HepG2 (cell line): Measurements from ENCODE around the gene ZNF792. TPM values are rescaled to one million over a fixed set of nuclear protein-coding genes. Genes with fewer than 3 reads are reported as not detected.

ENCODE experiments used
- ADNP ChIP-seq: sonication (generic); formaldehyde crosslinking; IDR thresholded peaks from 2 replicates; pipeline ENCODE4 v1.4.0; 2020; ENCODE audit warnings: missing genetic modification reagents
- AGO1 ChIP-seq: fragments of 200-400 bp; formaldehyde crosslinking; IDR thresholded peaks from 2 replicates; pipeline ENCODE4 v1.6.1; 2017; ENCODE audit warnings: mild to moderate bottlenecking, low read depth, low read length, moderate library complexity; ENCODE audit not compliant: poor library complexity, severe bottlenecking
- KLF9 ChIP-seq: IDR thresholded peaks from 2 replicates; pipeline ENCODE4 v1.6.1; 2016; ENCODE audit warnings: low read depth
- MTA3 ChIP-seq: sonication (generic); formaldehyde crosslinking; IDR thresholded peaks from 2 replicates; pipeline ENCODE4 v1.4.0; 2020; ENCODE audit warnings: missing genetic modification reagents
- MXD4 ChIP-seq: IDR thresholded peaks from 2 replicates; pipeline ENCODE4 v1.6.1; 2016; ENCODE audit warnings: mild to moderate bottlenecking, missing biosample characterization, missing genetic modification reagents
- NCOA1 ChIP-seq: sonication (generic); formaldehyde crosslinking; IDR thresholded peaks from 2 replicates; pipeline ENCODE4 v1.9.0; 2021; ENCODE audit warnings: missing genetic modification reagents
- NCOA2 ChIP-seq: sonication (generic); formaldehyde crosslinking; IDR thresholded peaks from 2 replicates; pipeline ENCODE4 v1.8.0; 2022; ENCODE audit warnings: inconsistent platforms
- NR2C2 ChIP-seq: sonication (generic); formaldehyde crosslinking; IDR thresholded peaks from 2 replicates; pipeline ENCODE4 v1.4.0; 2020; ENCODE audit warnings: missing genetic modification reagents, mild to moderate bottlenecking, moderate library complexity, borderline replicate concordance
- PRDM4 ChIP-seq: sonication (generic); formaldehyde crosslinking; IDR thresholded peaks from 2 replicates; pipeline ENCODE4 v1.9.0; 2021; ENCODE audit warnings: missing genetic modification reagents, borderline replicate concordance
- PTBP1 ChIP-seq: fragments of 200-400 bp; formaldehyde crosslinking; IDR thresholded peaks from 2 replicates; pipeline ENCODE4 v1.6.1; 2018; ENCODE audit warnings: low read length, low read depth; ENCODE audit not compliant: poor library complexity, severe bottlenecking
- RARG ChIP-seq: sonication (generic); formaldehyde crosslinking; IDR thresholded peaks from 2 replicates; pipeline ENCODE4 v1.4.0; 2020; ENCODE audit warnings: low read depth, mild to moderate bottlenecking, missing genetic modification reagents
- SP4 ChIP-seq: sonication (generic); formaldehyde crosslinking; IDR thresholded peaks from 2 replicates; pipeline ENCODE4 v1.8.1; 2023; ENCODE audit warnings: mild to moderate bottlenecking, missing genetic modification reagents
- STAG1 ChIP-seq: sonication (generic); formaldehyde crosslinking; IDR thresholded peaks from 2 replicates; pipeline ENCODE4 v1.4.0; 2020; ENCODE audit warnings: missing genetic modification reagents
- TBL1XR1 ChIP-seq: fragments of 150-350 bp; IDR thresholded peaks from 2 replicates; pipeline ENCODE4 v1.6.1; 2014; ENCODE audit warnings: borderline replicate concordance, low read length; ENCODE audit not compliant: partially characterized antibody
- ZHX2 ChIP-seq, 2 experiments: sonication (generic) in 1 of 2; formaldehyde crosslinking in 1 of 2; IDR thresholded peaks; 2 replicates each; pipeline versions ENCODE4 v1.6.1 to v1.9.0; 2014 to 2022; ENCODE audit warnings: antibody characterized with exemption in 1 of 2, borderline replicate concordance in 1 of 2, inconsistent platforms in 1 of 2, low read depth in 1 of 2, missing genetic modification reagents in 1 of 2
- ZNF350 ChIP-seq: sonication (generic); formaldehyde crosslinking; IDR thresholded peaks from 2 replicates; pipeline ENCODE4 v1.4.0; 2020; ENCODE audit warnings: mild to moderate bottlenecking, low read depth, missing genetic modification reagents, borderline replicate concordance
- ZNF354B ChIP-seq: sonication (generic); formaldehyde crosslinking; IDR thresholded peaks from 2 replicates; pipeline ENCODE4 v1.8.0; 2022; ENCODE audit warnings: mild to moderate bottlenecking, missing genetic modification reagents
- ZNF44 ChIP-seq: sonication (generic); formaldehyde crosslinking; IDR thresholded peaks from 2 replicates; pipeline ENCODE4 v1.5.1; 2020; ENCODE audit warnings: mild to moderate bottlenecking, missing genetic modification reagents
- ZNF547 ChIP-seq: sonication (generic); formaldehyde crosslinking; IDR thresholded peaks from 2 replicates; pipeline ENCODE4 v1.5.1; 2020; ENCODE audit warnings: mild to moderate bottlenecking, missing genetic modification reagents
- ZNF740 ChIP-seq: sonication (generic); formaldehyde crosslinking; IDR thresholded peaks from 2 replicates; pipeline ENCODE4 v1.4.0; 2020; ENCODE audit warnings: missing genetic modification reagents
- polyA plus RNA-seq, 8 experiments: library from polyadenylated mRNA; depleted of rRNA in 3 of 8; stranded (reverse) in 7 of 8; unstranded in 1 of 8; fragments of >200 nt; fragmentation: Illumina TruSeq in 4 of 8; extraction: Trizol in 4 of 8; gene quantifications; 2 replicates each; pipeline versions ENCODE4 v1.2.1 to v1.2.3, GENCODE V29; 2011 to 2016; ENCODE audit warnings: low read depth in 4 of 8, missing spikeins in 1 of 8, mixed read lengths in 1 of 8; ENCODE audit not compliant: insufficient read depth in 1 of 8
- total RNA-seq, 5 experiments: library from RNA; depleted of rRNA; stranded (reverse); fragments of >200 nt; fragmentation: Illumina TruSeq; extraction: Trizol; gene quantifications; 2 replicates each; pipeline ENCODE4 v1.2.3, GENCODE V29; 2016; ENCODE audit warnings: low read depth in 1 of 5
- TF ChIP-seq, protein P1 (sequence below): IDR thresholded peaks from 2 replicates; pipeline ENCODE4 v1.6.1; 2016; ENCODE audit warnings: missing genetic modification reagents, missing compliant biosample characterization

The ZNF792 gene
- total and polyA plus RNA-seq, 2 of the 13 experiments (the other 11 are each of a cell fraction or from before 2014, with no cell fraction given) = 5.5 to 11.5 TPM

DNA sequence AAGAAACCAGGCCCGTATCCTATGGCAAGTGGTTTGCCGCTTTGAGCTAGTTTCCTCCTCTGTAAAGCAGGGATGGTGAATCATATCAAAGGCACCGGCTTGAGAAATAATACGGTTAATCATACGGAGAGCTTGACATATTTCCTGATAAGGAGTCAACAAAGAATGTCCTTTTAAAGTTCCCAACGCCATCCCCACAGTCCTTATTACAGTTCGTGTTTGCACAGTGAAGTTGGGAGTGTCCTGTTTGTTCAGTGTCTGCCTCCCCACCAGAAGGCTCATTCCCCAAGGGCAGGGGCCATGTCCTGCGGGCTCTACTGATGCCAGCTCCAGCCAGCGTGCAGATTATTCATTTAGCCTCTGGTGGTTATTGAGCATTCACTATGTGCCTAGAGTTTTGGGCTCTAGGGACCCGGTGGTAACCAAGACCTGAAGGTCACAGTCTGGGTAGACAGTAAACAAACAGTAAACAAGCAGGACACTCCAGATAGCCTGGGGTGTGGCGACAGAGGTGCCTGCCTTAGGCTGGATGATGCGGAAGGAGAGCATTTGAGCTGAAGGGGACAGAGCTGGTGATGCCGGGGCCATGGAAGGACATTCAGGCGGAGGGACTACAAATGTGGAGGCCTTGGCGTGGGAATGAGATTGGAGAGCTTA, 42.4 kb upstream of the ZNF792 start (continued):
- peak; percentile 51; the same call in 1 of the 2 replicates for TF ChIP-seq NR2C2 (CRISPR knock-in tag)
- TF ChIP-seq ZNF354B (CRISPR knock-in tag) = no peak
- TF ChIP-seq KLF9 (CRISPR knock-in tag) = no peak
- TF ChIP-seq SP4 (CRISPR knock-in tag) = peak; percentile 49; the same call in 1 of the 2 replicates
- no peak for TF ChIP-seq ZNF547 (CRISPR knock-in tag)
- peak; percentile 79; the same call in 1 of the 2 replicates for TF ChIP-seq ZNF44 (CRISPR knock-in tag)
- peak; percentile 96 for TF ChIP-seq NCOA2 (CRISPR knock-in tag)
- TF ChIP-seq MXD4 = 0 out of 2 replicates have a peak, but pooled peaks have one; percentile 43
- TF ChIP-seq TBL1XR1 = peak; percentile 60
- TF ChIP-seq PRDM4 = no peak
- TF ChIP-seq ADNP (CRISPR knock-in tag) = no peak
- TF ChIP-seq STAG1 = no peak
- no peak for TF ChIP-seq RARG (CRISPR knock-in tag)
- TF ChIP-seq ZNF740 (CRISPR knock-in tag) = peak; percentile 40; the same call in 1 of the 2 replicates
- TF ChIP-seq, protein P1, sequence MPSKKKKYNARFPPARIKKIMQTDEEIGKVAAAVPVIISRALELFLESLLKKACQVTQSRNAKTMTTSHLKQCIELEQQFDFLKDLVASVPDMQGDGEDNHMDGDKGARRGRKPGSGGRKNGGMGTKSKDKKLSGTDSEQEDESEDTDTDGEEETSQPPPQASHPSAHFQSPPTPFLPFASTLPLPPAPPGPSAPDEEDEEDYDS = peak; percentile 68
- no peak for TF ChIP-seq AGO1
- TF ChIP-seq ZNF350 (CRISPR knock-in tag) = peak; percentile 57; the same call in 1 of the 2 replicates
- no peak for TF ChIP-seq MTA3 (CRISPR knock-in tag)
- no peak for TF ChIP-seq PTBP1
- TF ChIP-seq NCOA1 (CRISPR knock-in tag) = 0 out of 2 replicates have a peak, but pooled peaks have one; percentile 51
- TF ChIP-seq ZHX2 (IDR thresholded peaks at IDR 0.05; ENCODE audit: low read depth) = peak; percentile 45; the same call in 1 of the 2 replicates
- peak; percentile 57; the same call in 1 of the 2 replicates for TF ChIP-seq ZHX2 (CRISPR knock-in tag; IDR thresholded peaks at IDR 0.05; ENCODE audit: borderline replicate concordance)
